CD1c-positive myeloid dendritic cell (primary cell): ENCODE data around the gene TRIM44.
"Not testable (repeated sequence)": the region's sequence is repeated elsewhere in the genome, so short reads cannot be mapped to it uniquely, and the experiment has no call there.

Experiments
- DNase-seq: peaks from one replicate; pipeline ENCODE4 v3.0.0-alpha.2; 2016; ENCODE audit errors: extremely low spot score

Gene TRIM44

GRCh38 chr11:35855671-35856070 lies 193.1 kb downstream of the TRIM44 start:
- DNase-seq: no peak

GRCh38 chr11:35856259-35856658 lies 193.7 kb downstream of the TRIM44 start:
- DNase-seq: no peak

GRCh38 chr11:35856756-35857155 lies 194.2 kb downstream of the TRIM44 start:
- DNase-seq: no peak

GRCh38 chr11:35857922-35858321 lies 195.3 kb downstream of the TRIM44 start:
- no peak for DNase-seq

GRCh38 chr11:35859301-35859700 lies 196.7 kb downstream of the TRIM44 start:
- DNase-seq: no peak

GRCh38 chr11:35860194-35860593 lies 197.6 kb downstream of the TRIM44 start:
- not testable (repeated sequence) for DNase-seq

GRCh38 chr11:35861191-35861590 lies 198.6 kb downstream of the TRIM44 start:
- DNase-seq: no peak

- no peak for DNase-seq
Observed at GRCh38 chr11:35862666-35863065, 200.1 kb downstream of the TRIM44 start.

GRCh38 chr11:35864131-35864530 lies 201.6 kb downstream of the TRIM44 start:
- DNase-seq: no peak

- DNase-seq: no peak
Observed at GRCh38 chr11:35866601-35867000, 204.0 kb downstream of the TRIM44 start.
